DMS 273 (cell line): ENCODE data around the gene CNGA1.

Experiments used
- DNase-seq: peaks from one replicate; lab custom pipeline; 2025; ENCODE audit not compliant: unreplicated experiment; lab: John Stamatoyannopoulos, UW

Gene CNGA1

DNA sequence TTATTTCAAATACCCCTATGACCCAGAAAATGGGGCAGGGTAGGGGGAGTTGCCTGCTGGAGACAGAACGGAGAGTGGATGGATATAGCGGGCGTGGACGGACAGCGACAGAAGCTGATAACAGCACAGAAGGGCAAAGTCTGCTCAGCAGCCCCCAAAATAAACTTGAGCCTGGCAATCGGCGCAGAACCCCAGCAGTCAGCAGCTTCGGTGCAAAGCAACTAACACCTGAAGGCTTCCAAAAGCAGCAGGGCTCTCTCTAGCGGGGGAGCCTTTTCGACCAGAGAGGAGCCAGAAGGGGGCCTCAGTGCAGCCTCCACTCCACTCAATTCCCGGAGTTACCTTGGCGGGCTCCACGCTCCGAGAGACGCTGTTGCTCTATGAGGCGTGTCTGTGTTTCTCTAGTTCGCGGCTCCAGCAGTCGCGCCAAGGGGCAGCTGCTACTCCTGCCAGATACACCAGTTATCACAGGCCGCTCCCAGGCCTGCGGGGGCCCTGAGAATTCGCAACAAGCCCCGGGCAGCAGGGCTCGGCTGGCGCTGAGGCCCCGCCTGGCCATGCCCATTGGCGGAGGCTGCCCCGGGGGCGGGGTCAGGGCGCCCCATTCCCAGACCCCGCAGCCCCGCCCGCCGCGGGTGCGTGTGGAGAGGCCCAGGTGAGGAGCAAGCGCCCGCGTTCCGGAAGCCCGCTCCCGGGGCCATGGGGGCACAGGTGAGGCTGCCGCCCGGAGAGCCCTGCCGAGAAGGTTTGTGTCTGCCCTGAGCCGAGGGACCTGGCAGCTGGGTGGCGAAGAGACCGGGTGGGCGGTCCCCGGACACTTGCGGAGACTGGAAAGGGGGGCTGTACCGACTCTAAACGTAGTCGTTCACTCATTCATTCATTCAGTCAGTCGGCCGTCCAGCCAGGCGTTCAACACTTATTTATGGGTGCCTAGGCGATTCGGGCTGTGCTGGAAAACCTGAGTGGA, at the start of gene CNGA1, which contains the start of gene NIPAL1:
Gene CNGA1, minus strand, starts transcription at position 541 of the 967 bp plus-strand sequence. CDS start 63,992 bp downstream, outside the sequence.
Gene NIPAL1, plus strand, starts transcription at position 632 of the 967 bp plus-strand sequence. Its CDS starts 68 bp downstream, at position 700.
- peak; percentile 89 for DNase-seq

DNA sequence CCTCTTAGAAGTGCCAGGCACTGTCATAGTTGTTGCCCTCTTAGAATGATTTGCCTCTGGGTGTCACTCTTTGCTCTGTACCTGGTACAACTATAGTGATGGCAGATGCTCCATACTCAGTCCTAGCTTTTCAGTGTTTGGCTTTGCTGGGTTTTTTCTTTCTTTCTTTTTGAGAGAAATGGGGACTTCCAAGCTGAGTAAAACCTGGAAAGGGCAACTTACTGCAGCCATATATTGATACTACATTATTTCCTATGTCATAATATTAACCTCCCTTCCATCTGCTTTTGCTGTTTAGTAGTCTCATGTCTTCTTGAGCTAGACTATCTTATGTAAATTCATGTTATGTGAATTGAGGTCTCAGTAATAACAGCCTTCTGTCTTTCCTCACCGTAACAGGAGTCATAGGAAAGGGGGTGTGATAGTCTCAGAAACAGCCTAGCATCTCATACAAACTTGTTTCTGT, 49.1 kb upstream of the CNGA1 start:
- no peak for DNase-seq

DNA sequence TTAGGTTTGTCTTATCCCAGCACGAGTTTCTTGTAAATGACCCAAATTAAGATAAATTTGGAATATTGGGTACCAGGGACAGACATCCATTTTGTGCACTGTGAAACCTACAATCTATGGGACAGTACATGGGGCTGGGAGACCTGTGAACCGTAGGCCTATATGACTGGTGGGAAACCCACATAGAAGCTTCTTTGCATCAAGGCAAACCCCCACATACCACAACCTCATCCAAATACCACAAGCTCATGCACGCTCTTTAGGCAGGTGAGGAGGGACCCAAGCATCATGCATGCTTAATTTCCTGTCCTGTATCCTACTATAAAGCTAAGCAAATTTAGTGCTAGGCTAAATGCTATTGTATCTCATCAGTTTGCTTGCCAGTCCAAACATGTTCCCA, 47.9 kb upstream of the CNGA1 start:
- DNase-seq, result no peak

DNA sequence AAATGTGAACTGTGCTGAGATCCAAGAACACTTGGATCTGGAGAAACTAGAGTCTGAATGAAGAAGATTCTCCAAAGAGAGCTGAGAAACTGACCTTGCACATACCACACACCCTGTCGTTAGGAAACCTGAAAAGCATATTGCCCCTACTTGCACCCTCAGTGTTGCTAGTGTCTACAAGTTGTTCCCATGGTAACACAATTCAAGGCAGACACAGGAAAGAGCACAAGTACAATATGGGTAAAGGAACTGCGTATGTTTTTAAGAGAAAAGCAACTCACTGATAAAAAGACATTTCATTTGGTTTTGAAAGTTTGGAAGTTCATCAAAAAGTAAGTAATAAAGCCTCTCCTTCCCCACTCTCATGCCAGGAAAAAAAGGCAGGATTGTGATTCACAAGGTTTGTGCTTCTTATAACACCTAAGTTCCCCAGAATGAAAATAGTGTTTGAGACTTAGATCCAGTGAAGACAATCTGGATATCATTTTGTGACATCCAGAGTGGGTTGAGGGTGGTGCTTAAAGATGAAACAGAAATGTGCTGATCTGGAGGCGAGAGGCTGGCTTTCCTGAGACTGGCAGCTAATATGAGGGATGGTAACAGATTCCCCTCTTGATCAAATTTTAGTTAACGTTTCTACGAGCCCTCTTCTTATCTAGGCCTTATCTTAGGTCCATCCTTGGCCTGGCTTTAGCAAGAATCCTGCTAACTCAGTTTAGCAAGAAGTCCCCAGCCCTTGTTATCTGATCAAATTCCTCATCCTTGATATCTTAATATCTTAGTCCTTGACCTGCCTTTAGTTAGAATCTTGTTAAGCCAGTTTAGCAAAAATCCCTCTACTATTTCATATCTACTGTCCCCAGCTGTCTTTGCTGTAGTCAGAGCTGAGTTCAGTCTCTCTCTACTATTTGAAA, 42.4 kb upstream of the CNGA1 start:
- DNase-seq, result no peak

DNA sequence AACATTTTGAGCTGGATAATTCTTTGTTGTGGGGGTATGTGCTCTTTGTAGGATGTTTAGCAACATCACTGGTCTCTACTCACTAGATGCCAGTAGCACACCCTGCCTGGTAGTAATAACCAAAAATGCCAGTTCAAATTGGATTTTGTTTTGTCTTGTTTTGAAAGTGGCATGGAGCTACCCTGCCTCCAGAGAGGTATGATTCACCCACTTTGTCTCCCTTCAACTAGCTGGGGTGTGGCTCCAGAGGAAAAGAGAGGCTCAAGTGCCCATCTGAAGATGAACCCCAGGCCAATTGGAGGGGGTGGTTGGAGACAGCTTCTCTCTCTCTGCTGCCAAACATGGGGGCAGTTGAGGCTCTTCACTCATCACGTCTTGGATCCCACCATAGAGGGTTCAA, 34.6 kb upstream of the CNGA1 start:
- no peak for DNase-seq

DNA sequence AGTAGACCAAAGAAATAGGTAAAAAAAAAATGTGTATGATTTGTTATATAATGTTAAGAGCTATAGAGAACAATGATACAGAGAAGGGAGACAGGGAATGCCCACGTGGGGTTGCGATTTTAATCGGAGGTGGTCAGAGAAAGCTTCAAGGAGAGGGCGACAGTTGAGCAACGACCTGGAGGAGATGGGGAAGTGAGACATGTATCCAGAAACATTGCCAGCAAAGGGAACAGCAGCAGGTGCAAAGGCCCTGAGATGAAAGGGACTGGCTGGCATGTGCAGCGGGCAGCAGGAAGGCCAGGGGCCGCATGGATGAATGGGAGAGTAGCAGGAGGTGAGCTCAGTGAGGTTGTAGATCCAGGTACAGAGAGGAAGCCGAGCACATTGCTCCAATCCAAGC, 33.0 kb upstream of the CNGA1 start:
- DNase-seq, result no peak

DNA sequence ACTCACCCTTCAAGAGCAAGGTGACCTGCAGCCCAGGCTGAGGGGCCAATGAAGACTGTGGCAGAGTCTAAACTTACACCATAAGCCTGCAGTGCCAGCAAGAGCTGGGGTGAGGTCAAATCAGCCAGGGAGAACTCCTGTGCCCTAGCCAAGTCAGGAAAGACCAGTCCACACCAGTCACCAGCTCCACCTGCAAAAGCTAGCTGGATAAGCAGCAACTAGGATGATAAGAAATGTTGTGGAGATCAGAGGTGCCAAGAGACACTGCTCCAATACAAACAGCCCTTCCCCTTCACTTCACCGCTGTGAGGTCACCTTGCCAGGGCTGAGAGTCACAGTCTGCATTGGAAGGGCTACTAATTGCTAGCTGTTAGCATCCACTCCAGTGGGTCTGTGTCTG, 31.4 kb upstream of the CNGA1 start:
- DNase-seq, result no peak

DNA sequence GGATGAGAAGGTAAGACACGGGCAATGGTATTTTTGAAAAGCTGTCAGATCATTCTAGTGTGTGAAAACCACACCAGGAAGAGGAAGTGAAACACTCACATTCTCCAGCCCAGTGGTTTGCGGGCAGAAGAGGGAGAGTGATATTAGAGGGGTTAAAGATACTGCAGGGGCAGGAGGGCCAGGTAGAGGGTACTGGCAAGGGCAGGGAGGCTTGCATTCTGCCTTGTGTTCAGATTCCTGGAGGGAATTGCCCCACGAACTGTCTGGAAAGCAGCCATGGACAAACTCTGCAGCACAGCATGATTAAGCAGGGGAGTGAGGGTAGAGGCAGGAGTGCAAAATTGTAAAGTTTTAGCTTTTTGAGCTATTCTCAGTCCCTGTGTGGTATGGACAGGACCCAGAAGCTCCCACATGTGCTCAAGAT, 31.0 kb upstream of the CNGA1 start:
- no peak for DNase-seq

DNA sequence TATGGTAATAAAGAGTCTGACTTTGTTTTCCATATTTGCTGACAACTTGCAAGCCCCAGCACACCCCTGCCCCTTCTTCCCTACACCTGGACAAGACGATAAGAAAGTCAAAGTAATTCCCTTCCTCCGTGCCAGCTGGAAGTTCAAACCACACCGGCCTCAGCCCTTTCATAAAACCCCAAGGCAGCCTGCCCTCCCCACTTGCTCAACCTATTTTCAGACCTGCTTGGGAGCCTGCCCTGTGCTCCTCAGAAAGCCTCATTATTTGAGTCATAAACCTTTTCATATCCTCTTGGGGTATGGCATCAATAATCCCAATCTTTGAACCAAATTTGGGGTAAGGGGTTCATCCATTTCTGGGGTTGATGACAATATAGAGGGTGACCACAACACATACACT, 29.6 kb upstream of the CNGA1 start:
- DNase-seq, result no peak

DNA sequence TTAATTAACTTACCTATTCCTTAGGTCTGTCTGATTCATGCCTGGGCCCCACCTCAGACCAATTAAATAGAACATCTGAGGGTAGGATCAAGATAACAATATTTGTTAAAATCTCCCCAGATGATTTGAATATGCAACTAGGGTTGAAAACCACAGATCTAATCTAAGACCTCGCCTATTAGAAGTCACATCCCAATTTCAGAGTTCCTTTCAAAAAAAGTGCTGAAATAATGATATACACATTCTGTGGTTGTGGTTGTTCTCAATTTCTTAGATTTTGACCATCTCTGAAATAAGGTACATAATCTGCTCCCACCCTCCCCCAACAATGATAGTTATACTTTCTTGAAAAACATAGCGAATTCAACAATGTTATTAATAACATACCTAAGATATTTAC, 27.8 kb upstream of the CNGA1 start:
- no peak for DNase-seq

DNA sequence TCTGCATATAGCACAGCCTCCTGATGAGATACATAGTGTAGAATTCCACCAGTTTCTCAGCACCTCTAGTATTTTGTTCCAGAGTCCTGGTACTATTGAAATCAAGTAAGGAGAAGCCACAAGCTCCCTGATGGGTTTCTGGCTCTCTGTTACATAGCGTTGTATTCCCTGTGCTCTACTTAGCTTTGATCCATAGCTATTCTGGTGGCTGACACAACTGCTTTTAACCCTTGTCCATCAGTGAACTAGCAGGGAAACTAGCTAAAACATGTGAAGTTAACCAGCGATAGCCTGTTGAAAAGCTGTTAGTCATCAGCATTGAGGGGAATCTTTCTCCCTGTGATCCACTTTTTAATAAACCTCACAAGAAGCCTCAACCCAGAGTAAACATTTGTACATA, 27.0 kb upstream of the CNGA1 start:
- DNase-seq, result no peak

DNA sequence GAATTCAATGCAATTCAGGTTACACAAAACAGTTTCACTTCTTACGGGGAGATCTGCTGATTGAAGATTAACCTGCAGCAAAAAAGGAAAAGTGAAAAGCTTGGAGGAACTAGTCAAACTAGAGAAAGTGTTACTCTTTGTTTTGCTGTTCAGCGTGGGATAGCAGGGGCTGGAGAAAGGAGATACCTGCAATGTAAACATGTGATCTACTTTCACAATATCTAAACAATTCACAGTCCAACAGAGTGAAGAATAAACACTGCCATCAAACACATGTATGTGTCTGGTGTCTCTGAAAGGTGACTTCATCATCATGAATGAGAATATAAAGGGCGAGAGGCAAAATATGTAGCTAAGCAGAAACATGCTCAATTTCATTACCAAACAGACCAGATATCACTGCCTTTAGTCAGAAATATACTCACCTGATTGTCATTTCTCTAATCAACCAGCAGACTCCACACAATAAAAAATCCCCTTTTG, 26.5 kb upstream of the CNGA1 start:
- no peak for DNase-seq

DNA sequence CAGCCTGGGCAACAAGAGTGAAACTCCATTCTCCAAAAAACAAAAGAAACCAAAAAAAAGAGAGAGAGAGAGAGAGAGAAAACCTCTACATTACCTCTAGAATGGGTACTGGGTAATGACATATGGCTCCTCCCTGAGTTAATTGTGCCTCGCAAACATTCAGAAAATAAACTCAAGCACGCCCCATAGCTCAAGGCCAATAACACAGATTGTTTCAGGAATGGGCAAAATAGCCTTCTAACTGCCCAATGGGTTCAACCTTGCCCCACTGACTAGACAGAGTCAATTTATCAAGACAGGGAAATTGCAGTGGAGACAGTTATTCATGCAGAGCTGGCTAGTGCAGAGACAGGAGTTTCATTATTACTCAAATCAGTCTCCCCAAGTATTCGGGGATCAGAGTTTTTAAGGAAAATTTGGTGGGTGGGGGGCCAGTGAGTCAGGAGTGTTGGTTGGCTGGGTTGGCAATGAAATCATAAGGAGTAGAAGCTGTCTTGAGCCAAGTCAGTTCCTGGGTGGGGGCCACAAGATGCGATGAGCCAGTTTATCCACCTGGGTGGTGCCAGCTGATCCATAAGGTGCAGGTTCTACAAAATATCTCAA, 25.2 kb upstream of the CNGA1 start:
- no peak for DNase-seq

DNA sequence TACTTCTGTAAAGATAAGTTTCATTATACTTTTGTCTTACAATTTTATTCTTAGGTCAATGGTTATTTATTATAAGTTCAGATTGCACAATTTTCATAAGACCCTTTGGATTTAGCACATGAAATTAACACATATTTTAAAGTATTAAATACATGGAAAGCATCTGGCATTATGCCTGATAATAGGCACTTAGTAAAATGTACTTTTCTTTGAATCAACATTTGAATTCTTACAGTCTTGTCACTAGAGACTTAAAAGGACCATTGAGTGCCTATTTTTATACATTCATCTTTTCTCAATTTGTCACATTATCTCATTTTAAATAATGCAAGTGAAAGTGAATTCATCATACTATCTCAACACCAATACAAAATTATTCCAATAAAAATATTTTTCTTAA, 23.1 kb upstream of the CNGA1 start:
- no peak for DNase-seq

DNA sequence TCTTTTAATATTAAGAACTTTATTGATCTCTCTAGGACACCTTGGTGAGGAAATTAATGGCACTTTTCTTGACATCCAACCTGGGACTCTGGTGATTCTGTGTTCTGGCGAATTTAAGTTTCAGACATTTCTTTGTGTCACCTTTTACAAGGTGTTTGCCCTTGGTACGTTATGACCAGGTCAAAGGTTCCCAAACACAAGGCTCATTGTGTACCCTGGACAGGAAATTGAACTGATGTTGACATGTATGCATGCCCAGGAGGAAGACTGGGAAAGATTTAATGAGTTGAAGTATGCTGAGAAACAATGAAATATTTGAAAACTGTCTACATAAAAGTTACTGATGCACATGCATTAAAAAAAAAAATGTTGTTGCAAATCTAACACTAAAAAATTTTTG, 22.2 kb upstream of the CNGA1 start:
- DNase-seq, result no peak

DNA sequence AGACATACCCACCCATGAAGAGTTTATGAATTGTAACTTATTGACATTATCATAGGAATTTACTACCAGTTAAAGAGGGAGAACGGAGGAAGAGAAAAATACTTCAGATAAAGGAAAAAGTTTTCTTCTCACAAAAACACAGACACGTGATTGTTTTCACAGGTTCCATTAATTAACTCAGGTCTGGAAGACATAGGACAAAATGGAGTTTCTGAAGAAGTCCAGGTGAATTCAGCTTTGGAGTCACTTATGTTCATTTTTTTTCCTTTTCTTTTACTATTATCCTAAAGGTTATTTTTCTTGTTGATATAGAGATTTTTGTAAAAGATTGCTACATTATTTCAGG, 20.6 kb upstream of the CNGA1 start:
- DNase-seq, result no peak

DNA sequence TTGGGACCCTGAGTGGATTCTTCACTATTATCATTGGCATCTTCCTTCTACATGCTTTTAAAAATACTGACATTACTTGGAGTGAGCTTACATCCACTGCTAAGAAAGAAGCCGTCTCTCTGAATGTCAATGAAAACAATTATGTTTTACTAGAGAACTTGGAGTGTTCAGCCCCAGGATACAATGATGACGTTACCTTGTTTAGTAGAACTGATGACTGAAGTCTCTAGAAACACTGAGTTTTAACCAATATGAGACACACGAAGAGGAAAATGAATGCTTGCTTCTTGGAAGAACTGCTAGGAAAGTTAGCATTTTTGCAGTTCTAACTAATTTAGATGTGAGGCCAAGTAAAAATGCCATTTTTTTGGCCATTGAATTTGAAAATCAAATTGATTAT, 19.5 kb upstream of the CNGA1 start:
- no peak for DNase-seq

DNA sequence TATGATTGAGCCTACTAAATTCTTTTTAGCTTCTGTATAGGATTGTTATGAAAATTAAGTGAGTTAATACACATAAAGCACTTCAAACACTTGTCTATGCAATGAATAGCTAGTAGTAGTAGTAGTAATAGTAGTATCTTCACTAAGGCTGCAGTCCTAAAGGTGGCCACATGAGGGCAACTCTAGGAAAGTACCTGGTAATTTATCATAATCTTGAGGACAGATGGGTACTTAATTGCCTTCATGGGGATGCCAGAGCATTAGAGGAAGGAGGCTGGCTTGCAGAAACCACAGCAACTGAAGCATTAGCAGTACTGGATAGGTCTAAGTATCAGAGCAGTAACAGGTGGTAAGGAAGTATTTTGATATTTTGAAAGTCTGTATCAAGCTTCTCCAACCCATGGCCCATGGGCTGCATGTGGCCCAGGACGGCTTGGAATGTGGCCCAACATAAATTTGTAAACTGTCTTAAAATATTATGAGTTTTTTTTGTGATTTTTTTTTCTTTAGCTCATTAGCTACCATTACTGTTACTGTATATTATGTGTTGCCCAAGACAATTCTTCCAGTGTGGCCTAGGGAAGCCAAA, 17.4 kb upstream of the CNGA1 start:
- peak; percentile 85 for DNase-seq

DNA sequence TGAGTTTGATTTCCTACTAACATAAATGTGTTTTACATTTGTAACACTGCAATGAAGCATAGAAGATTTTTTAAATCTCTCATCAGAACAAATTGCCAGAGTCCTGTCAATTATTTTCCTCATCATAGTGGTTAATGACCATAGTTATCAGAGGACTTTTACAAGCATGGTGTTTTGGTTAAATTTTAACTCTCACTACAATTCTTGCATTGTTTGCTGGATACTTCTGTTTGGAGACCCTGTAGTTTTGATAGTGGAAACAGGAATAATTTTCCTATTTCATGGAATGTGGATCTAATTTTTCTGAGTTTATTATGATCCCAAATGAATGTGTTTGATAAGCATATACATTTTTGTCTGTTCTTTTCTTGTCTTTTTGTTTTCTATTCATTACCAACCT, 16.9 kb upstream of the CNGA1 start:
- DNase-seq, result no peak

DNA sequence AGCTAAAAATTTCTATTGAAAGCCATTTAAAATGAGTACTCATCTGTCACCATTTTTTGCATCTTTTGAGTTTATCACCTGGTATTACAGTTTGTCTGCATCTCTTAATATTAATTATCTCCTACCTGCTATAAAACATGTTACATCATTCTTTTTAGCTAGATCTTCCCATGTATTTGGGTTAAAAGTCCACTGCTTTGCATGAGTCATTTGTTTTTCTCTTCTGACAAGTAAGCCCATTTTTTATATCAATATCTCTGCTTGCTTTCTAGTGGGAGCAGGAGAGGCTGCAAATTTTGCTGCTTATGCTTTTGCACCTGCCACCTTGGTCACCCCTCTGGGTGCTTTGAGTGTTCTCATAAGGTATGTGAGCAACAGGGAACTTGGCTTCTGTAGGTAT, 16.2 kb upstream of the CNGA1 start:
- no peak for DNase-seq
